ENCODE measurements around the gene CCDC178.
A peak's percentile ranks its signal among the peaks of the same experiment; 100 is the strongest.

The CCDC178 gene

DNA sequence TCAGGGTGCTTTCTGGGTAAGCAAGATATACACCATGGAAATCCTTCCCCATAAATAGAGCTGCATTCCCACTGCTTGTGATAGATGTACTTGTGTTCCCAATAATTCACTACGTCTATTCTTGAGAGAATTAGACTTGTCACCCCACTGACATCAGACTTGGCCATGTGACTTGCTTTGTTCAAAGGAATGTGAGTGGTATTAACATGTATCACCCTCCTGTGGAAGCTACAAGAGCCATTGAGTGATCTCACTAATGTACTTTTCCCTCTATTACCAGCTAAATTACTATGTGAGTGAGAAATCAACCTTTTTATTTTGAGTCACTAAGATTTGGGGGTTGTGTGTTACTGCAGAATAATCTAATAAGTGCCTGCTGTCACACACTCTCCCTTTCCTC lies 176.0 kb downstream of the CCDC178 start:
- Histone ChIP-seq H3K27me3 (ENCODE audit: insufficient read depth, poor library complexity, severe bottlenecking) (peaks cover 10% of the 10 kb centered on the region), H3K4me3 (ENCODE audit: severe bottlenecking) (no peak overlapping the region), H3K36me3 (ENCODE audit: low read depth) (no peaks in the 10 kb centered on the region), H3K27ac (ENCODE audit: poor library complexity, severe bottlenecking) (no peak overlapping the region), H3K4me1 (ENCODE audit: insufficient read depth, poor library complexity, severe bottlenecking) (no peaks in the 10 kb centered on the region), H3K9me3 (ENCODE audit: severe bottlenecking) (no peaks in the 10 kb centered on the region)
- DNase-seq (ENCODE audit: low spot score) = no peak
- TF ChIP-seq, protein P1, sequence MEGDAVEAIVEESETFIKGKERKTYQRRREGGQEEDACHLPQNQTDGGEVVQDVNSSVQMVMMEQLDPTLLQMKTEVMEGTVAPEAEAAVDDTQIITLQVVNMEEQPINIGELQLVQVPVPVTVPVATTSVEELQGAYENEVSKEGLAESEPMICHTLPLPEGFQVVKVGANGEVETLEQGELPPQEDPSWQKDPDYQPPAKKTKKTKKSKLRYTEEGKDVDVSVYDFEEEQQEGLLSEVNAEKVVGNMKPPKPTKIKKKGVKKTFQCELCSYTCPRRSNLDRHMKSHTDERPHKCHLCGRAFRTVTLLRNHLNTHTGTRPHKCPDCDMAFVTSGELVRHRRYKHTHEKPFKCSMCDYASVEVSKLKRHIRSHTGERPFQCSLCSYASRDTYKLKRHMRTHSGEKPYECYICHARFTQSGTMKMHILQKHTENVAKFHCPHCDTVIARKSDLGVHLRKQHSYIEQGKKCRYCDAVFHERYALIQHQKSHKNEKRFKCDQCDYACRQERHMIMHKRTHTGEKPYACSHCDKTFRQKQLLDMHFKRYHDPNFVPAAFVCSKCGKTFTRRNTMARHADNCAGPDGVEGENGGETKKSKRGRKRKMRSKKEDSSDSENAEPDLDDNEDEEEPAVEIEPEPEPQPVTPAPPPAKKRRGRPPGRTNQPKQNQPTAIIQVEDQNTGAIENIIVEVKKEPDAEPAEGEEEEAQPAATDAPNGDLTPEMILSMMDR (IDR thresholded peaks at IDR 0.05; ENCODE audit: poor library complexity, severe bottlenecking) = no peak
- ATAC-seq (ENCODE audit: low read depth) = no peak

DNA sequence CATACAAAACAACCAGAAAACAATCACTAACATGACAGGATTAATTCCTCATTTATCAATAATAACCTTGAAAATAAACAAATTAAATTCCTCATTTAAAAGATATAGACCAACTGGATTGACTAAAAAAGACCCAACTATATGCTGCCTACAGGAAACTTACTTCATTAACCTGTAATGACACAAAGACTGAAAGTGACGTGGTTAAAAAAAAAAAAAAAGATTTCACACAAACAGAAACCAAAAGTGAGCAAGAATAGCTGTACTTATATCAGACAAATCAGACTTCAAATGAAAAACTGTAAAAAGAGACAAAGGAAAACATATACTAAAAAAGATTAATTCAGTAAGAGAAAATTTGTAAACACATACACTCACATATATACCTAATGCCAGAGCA lies 201.2 kb downstream of the CCDC178 start:
- no peak overlapping the region for H3K4me3 ChIP-seq (ENCODE audit: severe bottlenecking)
- no peak for ATAC-seq (ENCODE audit: low read depth)
- no peak overlapping the region for H3K27ac ChIP-seq (ENCODE audit: poor library complexity, severe bottlenecking)
- no peaks in the 10 kb centered on the region for H3K4me1 ChIP-seq (ENCODE audit: insufficient read depth, poor library complexity, severe bottlenecking)
- TF ChIP-seq, protein P1 (IDR thresholded peaks at IDR 0.05; ENCODE audit: poor library complexity, severe bottlenecking) = no peak
- no peak for DNase-seq (ENCODE audit: low spot score)
- H3K9me3 ChIP-seq (ENCODE audit: severe bottlenecking) = no peaks in the 10 kb centered on the region
- H3K36me3 ChIP-seq (ENCODE audit: low read depth) = no peaks in the 10 kb centered on the region
- H3K27me3 ChIP-seq (ENCODE audit: insufficient read depth, poor library complexity, severe bottlenecking) = no peaks in the 10 kb centered on the region

DNA sequence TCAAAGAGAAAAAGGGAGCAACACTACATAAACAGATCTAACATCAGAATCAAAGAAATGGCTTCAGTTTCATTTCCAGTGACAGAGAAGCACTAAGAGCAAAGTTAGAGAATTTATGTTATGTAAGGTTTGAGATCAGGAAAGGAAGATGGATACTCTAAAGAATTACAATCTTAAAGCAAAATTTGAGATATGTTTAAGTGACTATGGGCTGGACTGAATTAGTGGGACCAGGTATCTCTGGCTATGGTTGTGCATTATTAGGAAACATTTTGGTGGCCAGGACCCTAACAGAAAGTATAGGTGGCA lies 208.2 kb downstream of the CCDC178 start:
- no peaks in the 10 kb centered on the region for H3K36me3 ChIP-seq (ENCODE audit: low read depth)
- no peak overlapping the region for H3K4me3 ChIP-seq (ENCODE audit: severe bottlenecking)
- TF ChIP-seq, protein P1 (IDR thresholded peaks at IDR 0.05; ENCODE audit: poor library complexity, severe bottlenecking) = peak; percentile 72
- ATAC-seq (ENCODE audit: low read depth) (no peak), DNase-seq (ENCODE audit: low spot score) (no peak)
- H3K9me3 ChIP-seq (ENCODE audit: severe bottlenecking) = no peaks in the 10 kb centered on the region
- no peak overlapping the region for H3K27ac ChIP-seq (ENCODE audit: poor library complexity, severe bottlenecking)
- no peaks in the 10 kb centered on the region for H3K27me3 ChIP-seq (ENCODE audit: insufficient read depth, poor library complexity, severe bottlenecking)
- H3K4me1 ChIP-seq (ENCODE audit: insufficient read depth, poor library complexity, severe bottlenecking) = no peaks in the 10 kb centered on the region

DNA sequence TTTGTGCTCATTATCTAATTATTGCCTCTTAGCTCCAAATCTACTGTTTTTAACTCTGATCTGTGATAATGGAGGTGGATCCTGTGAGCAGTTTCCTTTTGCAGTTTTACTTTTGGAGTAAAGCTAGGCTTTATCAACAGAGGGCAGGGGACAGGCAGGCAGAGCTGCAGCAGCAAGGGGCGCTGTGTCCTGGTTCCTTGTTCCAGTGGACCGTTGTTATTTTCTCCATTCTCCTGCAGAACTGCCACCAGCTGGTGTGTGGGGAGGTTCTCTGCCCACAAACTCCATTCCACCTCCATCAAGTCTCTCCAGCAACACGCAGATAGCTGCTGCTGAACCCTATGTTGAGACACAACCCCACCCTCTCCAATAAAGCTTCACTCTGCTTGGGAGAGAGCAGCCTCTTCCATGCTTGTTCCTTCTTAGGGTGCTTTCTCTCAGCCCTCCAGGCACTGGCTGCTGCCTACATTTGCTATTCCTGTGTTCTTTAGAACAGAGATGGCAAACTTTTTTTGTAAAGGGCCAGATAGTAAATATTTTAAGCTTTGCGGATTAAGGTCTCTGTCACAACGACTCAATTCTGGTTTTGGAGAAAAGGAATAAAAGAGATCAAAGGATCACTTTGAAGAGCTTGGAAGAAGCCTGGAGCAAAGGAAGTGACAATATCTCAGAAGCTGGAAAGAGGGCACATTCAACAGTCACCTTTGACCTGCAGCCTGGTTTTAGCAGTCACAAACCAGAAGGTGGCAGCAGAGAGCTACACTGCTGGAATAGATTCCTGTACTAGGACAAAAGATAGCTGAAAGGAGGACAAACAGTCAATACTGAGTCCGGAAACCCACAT lies 208.8 kb downstream of the CCDC178 start:
- Histone ChIP-seq H3K4me3 (ENCODE audit: severe bottlenecking) (no peak overlapping the region), H3K27ac (ENCODE audit: poor library complexity, severe bottlenecking) (no peak overlapping the region), H3K36me3 (ENCODE audit: low read depth) (no peaks in the 10 kb centered on the region), H3K27me3 (ENCODE audit: insufficient read depth, poor library complexity, severe bottlenecking) (no peaks in the 10 kb centered on the region), H3K9me3 (ENCODE audit: severe bottlenecking) (no peaks in the 10 kb centered on the region), H3K4me1 (ENCODE audit: insufficient read depth, poor library complexity, severe bottlenecking) (no peaks in the 10 kb centered on the region)
- DNase-seq (ENCODE audit: low spot score) = no peak
- TF ChIP-seq, protein P1 (IDR thresholded peaks at IDR 0.05; ENCODE audit: poor library complexity, severe bottlenecking) = peak; percentile 95
- ATAC-seq (ENCODE audit: low read depth) = peak; percentile 64; the same call in 2 of the 3 replicates

DNA sequence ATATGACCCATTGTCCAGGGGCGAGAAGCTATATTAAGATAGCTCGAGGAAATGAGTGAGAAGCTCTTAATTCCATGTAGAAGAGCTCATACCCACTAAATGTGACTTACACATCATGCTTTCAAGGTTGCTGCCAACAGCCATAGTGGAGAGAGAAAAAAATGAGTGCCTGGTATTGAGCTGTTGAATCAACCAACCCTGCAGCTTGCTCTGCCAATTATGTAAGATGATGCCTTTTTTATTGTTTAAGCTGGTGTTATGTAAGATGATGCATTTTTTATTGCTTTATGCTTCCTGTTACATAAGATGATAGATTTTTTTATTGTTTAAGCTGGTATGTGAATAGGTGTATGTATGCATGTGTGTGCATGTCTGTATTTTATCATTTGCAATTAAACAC lies 228.2 kb downstream of the CCDC178 start:
- TF ChIP-seq, protein P1 (IDR thresholded peaks at IDR 0.05; ENCODE audit: poor library complexity, severe bottlenecking) = no peak
- H3K27ac ChIP-seq (ENCODE audit: poor library complexity, severe bottlenecking) = no peak overlapping the region
- H3K36me3 ChIP-seq (ENCODE audit: low read depth) = no peaks in the 10 kb centered on the region
- no peak overlapping the region for H3K4me3 ChIP-seq (ENCODE audit: severe bottlenecking)
- ATAC-seq (ENCODE audit: low read depth) = peak; percentile 73
- no peaks in the 10 kb centered on the region for H3K27me3 ChIP-seq (ENCODE audit: insufficient read depth, poor library complexity, severe bottlenecking)
- H3K4me1 ChIP-seq (ENCODE audit: insufficient read depth, poor library complexity, severe bottlenecking) = peaks cover 6% of the 10 kb centered on the region
- no peaks in the 10 kb centered on the region for H3K9me3 ChIP-seq (ENCODE audit: severe bottlenecking)
- DNase-seq (ENCODE audit: low spot score) = no peak
